GM19043 (cell line): ENCODE measurements around the gene UBE2H.

Experiments used
- ATAC-seq: cut with Tn5 transposase; IDR thresholded peaks from one replicate; pipeline ENCODE4 v1.9.1; 2021; ENCODE audit warnings: low read depth; ENCODE audit not compliant: unreplicated experiment

Gene UBE2H

DNA sequence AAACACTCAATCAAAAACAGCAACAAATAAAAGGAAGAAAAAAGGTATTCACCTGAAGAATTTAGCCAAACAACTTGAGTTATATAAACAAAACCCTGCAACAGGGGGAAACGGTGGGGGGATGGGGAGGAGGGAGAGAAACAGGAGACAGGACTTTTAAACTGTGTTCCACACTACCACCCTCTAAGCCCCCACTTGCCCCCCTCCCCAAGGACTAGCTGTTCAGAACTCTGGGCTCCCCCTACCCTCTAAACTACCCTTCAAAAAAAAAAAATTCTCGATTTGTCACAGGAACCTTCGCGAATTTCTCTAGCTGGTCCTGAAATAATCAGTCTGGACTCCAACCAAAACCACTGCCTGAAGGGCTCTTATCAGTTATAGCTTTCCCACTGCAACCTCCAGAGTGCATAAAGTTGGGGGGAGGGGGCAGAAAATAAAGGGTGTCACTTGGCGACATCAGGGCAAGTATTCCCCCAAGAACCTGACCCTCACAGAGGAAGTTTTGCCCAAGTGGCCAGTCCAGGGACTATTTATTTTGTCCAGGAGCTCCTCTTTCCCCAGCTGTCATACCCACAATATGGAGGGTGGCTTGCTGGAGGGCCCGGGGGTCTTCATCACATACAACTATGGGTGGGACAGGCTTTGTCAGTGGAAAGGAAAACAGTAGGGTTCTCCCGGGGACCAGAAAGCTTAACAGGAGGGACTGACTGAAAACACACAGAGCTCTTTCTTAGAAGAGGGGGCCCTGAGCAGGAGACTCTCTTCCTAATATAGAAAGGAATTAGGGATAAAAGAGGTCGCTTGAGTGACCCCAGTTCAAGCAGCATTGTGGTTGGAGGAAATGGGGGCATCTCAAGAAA is 1.3 kb downstream of the UBE2H start:
- ATAC-seq = no peak

GRCh38 chr7:129950933-129951225 is 1.9 kb downstream of the UBE2H start:
- no peak for ATAC-seq

DNA sequence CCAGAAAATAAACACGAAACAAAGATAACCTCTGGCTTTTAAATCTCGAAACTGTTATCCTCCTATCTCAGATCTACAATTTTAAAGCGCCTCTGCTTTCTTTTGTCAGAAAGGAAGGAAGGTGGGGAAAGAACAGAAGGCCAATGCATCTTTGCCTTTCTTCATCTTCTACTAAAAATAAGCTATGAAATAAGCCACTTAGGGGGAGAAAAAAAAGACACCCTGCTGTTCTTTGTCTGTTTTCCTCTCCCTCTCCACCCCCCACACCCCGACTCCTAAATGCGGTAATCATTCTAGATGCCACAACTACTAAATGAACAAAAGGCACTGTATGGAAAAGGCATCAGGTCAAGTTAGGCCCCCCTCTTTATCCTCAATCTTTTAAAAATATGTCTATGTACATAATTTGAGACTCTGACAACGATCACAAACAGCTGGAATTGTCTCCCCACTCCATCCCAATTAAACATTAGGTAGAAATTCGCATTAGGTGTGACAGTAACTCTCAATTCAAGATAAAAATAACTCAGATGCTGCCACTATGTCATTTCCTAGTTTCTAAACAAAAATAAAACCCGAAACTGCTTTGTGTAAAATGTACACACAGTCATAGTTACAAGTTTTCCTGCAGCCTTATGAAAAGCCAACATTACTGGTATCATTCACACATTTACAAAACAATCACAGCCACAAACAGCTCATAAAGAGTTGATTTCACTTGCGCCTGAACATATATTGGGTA is 2.4 kb downstream of the UBE2H start:
- peak; percentile 29 for ATAC-seq

DNA sequence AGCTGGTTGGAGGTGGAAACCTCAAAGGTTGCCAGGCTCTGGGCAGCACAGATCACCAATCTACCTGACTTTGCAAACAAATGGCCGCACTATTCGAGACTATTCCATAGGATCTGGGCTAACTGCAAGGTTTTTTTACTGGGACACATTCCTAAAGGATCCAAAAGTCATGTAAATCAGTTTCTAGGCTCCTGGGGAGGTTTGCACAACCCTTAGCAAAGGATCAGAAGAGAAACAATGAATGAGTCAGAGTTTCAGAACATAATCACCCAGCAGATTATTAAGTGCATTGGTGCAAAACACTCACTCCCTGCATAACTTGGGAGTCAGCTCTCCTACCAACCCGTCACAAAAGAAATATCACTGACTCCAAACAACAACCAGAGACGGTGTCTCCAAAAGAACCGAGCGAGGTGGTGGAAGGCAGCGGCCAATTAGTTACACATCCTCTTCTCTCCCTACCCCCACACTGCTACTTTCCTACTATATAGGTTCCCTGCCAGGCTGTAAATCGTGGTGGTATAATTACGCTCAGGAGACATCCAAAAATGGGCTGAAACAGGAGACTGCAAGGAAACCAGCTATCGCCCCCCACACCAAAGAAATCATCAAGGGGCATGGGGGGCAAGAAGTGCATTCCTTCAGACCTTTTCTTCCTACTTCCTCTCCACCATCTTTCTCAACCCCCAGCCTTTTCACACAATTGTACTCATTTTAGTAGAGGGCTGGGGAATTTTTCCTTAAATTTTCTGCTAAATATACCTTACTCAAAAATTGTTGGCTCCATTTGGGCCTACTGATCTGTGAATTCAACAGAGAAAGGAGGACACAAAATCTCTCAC is 3.2 kb downstream of the UBE2H start:
- peak; percentile 18 for ATAC-seq

GRCh38 chr7:129948877-129949291 is 3.9 kb downstream of the UBE2H start:
- ATAC-seq = peak; percentile 52

DNA sequence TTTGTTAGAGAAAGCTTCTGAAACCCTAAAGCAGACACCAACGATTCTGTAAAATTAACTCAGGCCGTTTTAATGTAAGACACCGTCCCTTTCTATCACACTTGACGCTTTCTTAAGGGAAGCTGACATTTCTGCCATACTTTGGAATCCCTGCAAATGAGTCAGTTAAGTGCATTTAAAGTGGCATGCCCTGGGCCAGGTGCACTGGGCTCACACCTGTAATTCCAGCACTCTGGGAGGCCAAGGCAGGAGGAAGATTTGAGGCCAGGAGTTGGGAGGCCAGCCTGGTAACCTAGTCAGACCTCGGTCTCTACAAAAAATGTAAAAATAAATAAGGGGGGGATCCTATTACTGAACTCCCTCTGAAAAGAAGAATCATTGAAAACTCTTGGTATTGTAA is 4.4 kb downstream of the UBE2H start:
- ATAC-seq = no peak

DNA sequence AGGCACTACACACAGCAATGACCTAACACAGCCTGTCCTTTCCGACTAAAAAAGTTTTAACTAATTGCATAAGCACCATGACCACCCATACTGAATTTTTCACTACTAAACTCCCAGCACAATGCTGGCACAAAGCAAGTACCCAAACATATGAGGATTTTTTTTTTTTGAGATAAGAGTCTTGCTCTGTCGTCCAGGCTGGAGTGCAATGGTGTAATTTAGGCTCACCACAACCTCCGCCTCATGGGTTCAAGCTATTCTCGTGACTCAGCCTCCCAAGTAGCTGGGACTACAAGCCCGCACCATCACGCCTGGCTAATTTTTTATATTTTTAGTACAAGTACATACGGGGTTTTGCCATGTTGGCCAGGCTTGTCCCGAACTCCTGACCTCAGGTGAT is 5.1 kb downstream of the UBE2H start:
- no peak for ATAC-seq

DNA sequence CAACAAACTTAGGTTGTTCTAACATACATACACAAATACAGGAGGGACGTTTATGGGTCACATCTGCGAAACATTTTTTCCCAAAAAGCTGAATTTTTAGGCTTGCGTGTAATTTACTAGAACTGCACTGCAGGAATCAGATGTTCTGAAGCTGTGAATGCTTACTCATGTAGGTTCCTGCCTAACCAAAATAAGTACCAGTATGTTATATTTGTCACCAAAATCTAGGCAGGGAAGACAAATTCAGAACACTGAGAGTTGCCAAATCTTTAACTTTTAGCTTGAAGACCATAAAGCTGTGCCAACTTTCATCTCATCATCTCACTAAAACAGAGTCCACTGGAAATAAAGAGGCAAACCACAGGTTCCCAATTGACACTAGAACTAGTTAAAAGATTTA is 5.7 kb downstream of the UBE2H start:
- ATAC-seq = no peak

GRCh38 chr7:129946282-129946681 is 6.5 kb downstream of the UBE2H start:
- ATAC-seq = no peak

DNA sequence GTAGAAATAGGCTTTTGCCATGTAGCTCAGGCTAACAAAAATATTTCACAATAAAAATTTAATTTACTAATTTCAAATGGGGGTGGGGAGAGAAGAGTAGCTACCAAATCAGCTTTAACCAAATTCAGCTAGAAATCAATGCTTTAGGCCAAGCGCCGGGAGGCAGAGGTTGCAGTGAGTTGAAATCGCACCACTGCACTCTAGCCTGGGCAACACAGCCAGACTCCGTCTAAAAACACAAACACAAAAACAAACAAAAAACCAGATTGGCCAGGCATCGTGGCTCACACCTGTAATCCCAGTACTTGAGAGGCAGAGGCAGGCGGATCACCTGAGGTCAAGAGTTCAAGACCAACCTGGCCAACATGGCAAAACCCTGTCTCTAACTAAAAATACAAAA is 9.4 kb downstream of the UBE2H start:
- ATAC-seq = no peak

DNA sequence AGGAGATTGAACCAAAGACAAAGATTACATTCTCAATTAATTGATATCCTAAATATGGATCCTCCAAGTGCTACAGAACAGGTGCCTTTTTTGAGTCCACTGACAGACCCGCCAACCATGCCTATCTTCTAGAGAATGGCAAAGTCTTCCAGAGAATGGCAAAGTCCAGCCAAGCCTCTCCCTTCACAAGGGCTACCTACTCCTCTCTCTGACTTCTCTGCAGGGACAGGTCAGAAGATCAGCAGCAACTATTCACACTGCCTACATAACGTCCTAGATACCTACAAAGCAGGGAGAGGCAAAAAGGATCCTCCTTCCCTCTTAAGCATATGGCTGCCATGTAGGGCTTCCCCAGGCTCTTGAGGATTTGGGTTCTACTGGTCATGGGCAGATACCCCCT is 12.4 kb downstream of the UBE2H start:
- no peak for ATAC-seq

- ATAC-seq = no peak
Measured at GRCh38 chr7:129939881-129940280, 12.9 kb downstream of the UBE2H start.

DNA sequence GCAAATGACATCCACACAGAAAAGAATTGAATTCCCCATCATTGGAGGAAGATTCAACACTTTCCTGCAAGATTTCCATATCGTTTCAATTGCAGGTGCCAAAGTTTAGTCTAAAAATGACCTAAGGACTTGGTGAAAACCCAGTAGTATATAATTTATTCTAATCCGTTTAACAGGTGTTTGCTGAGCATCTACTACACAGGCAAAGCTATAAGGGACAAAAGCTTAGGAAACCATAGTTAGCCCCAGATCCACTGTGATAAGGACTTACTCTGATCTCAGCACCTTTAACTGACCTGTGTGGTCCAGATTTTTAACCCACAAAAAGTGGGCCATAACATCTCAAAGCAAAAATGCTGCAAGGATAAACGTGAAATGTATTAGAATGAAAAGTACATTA is 19.1 kb downstream of the UBE2H start:
- no peak for ATAC-seq

- ATAC-seq = no peak
Measured at GRCh38 chr7:129926618-129927017, 26.1 kb downstream of the UBE2H start.

DNA sequence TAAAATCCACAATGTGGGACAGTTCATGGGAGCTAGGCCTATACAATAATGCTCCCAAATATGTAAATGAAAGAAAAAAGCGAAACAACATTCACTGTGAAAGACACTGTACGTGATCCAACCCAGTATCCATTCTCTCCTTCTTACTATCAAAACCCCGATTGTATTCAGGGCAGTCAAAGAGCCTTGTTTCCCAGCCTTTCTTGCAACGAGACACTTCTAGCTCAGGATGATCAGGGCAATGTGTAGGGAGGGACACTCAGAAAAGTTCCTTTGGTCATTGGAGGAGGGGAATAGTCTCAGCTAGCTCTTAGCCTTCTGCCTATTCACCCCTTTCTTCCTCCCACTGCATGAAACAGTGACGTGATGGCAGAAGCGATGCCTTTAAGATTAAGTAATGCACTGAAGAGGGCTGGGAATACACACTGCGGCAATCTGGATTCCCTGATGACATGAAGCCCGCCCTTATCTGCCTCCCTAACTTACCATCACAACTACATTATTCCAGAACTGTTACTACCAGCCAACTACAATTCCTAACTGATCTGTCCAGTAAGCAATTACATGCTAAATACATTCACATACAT is 27.3 kb downstream of the UBE2H start:
- ATAC-seq = no peak

DNA sequence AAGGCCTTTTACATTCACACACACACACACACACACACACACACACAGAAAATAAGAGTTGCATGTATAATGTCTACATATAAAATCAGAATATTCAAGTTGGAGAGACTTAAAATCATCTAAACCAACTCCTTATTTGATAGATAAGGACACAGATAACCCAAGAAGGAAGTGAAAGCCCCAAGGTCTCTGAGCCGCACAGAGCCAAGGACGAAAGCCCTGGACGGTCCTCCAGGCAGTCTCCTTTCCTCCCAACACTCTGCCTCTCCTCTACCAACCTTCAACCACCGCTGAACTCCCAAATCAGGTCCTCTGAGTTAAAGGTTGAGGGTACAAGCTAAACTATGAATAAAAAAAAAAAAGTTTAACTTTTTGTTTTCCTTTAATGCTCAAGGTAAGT is 28.2 kb downstream of the UBE2H start:
- ATAC-seq = no peak

DNA sequence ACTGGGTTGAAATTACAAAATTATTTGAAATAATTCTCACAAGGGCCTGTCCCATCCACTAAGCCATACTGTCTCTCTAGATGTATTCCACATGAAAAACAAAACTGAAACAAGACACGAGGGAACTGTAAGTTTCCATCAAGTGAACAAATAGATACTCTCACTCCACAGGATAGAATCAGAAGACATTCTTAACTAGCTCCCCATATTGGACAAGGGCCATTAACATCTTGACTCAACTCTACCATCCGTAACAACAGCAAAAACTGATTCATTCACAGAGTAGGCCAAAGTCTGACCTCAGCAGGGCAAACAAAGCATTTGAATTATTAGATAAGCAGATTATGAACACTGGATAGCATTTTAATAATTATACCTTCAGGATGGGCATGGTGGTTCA is 29.1 kb downstream of the UBE2H start:
- ATAC-seq = no peak

GRCh38 chr7:129919492-129919891 is 33.3 kb downstream of the UBE2H start:
- ATAC-seq = no peak

GRCh38 chr7:129918922-129919321 is 33.8 kb downstream of the UBE2H start:
- no peak for ATAC-seq

DNA sequence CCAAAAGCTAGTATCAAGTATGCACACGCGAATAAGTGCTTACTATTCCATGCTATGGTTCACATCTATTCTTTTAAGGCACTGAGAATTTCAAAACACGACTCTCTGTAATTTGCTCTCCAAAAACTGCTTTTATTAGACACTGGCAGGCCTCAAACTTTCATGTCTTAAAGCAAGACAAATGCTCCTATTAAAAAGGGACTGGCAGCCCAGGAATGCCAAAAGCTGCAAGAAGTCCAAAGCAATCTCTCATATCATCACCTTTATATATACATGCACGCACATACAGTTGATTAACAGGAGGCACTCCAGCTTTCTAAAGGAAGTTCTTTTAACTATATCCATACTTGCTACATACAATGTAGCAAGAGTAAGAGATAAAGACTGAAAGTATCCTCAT is 34.8 kb downstream of the UBE2H start:
- ATAC-seq = no peak
